Neural crest cell (in vitro differentiated cells): Measurements from ENCODE around the gene NDUFAF2. TPM values are rescaled to one million over a fixed set of nuclear protein-coding genes. Genes with fewer than 3 reads are reported as not detected.
"Not testable (repeated sequence)": the region's sequence is repeated elsewhere in the genome, so short reads cannot be mapped to it uniquely, and the experiment has no call there.

ENCODE experiments used
- DNase-seq: peaks from one replicate; pipeline ENCODE4 v3.0.0; 2021; ENCODE audit warnings: low read depth, mixed read lengths, low spot score
- H3K27ac Mint-ChIP-seq: one replicate; pipeline ENCODE4 v1.8.0; 2021; ENCODE audit warnings: mild to moderate bottlenecking, mixed read lengths; ENCODE audit not compliant: unreplicated experiment
- H3K27me3 Mint-ChIP-seq: 2 replicates; pipeline ENCODE4 v1.8.0; 2021; ENCODE audit warnings: low read depth, mild to moderate bottlenecking, mixed read lengths
- H3K36me3 Mint-ChIP-seq: 2 replicates; pipeline ENCODE4 v1.8.0; 2021; ENCODE audit warnings: low read depth, mild to moderate bottlenecking, mixed read lengths
- H3K4me1 Mint-ChIP-seq: 2 replicates; pipeline ENCODE4 v1.8.0; 2021; ENCODE audit warnings: mixed read lengths
- H3K4me3 Mint-ChIP-seq: one replicate; pipeline ENCODE4 v1.8.0; 2021; ENCODE audit warnings: mild to moderate bottlenecking, mixed read lengths
- H3K9me3 Mint-ChIP-seq: 2 replicates; pipeline ENCODE4 v1.8.0; 2021; ENCODE audit warnings: mixed read lengths
- CTCF ChIP-seq: fragments of 200-600 bp; sonication (generic); conservative IDR thresholded peaks from 2 replicates; pipeline ENCODE4 v1.5.0; 2021; ENCODE audit warnings: antibody characterized with exemption, mild to moderate bottlenecking
- total RNA-seq: library from RNA; stranded (reverse); gene quantifications from 2 replicates; pipeline ENCODE4 v1.2.1, GENCODE V29; 2021

The NDUFAF2 gene
- total RNA-seq, 1 donor from 2014 or later, result 37.7 TPM

GRCh38 chr5:61082516-61083280, 137.7 kb downstream of the NDUFAF2 start:
- H3K36me3 Mint-ChIP-seq, result peaks cover 7% of the 10 kb centered on the region
- H3K4me1 Mint-ChIP-seq, result no peaks in the 10 kb centered on the region
- peaks cover 2% of the 10 kb centered on the region for H3K9me3 Mint-ChIP-seq
- no peak for TF ChIP-seq CTCF
- H3K27ac Mint-ChIP-seq, result no peak overlapping the region
- H3K4me3 Mint-ChIP-seq, result no peak overlapping the region
- H3K27me3 Mint-ChIP-seq, result no peaks in the 10 kb centered on the region
- DNase-seq, result no peak

GRCh38 chr5:61084658-61085057, 139.7 kb downstream of the NDUFAF2 start:
- H3K27ac Mint-ChIP-seq, result no peak overlapping the region
- no peak for TF ChIP-seq CTCF
- H3K27me3 Mint-ChIP-seq, result no peaks in the 10 kb centered on the region
- no peak overlapping the region for H3K4me3 Mint-ChIP-seq
- H3K9me3 Mint-ChIP-seq, result peaks cover 2% of the 10 kb centered on the region
- DNase-seq, result no peak
- peaks cover 7% of the 10 kb centered on the region for H3K36me3 Mint-ChIP-seq
- H3K4me1 Mint-ChIP-seq, result no peaks in the 10 kb centered on the region

- Mint-ChIP-seq H3K27me3 (no peaks in the 10 kb centered on the region), H3K4me1 (no peaks in the 10 kb centered on the region), H3K4me3 (no peak overlapping the region), H3K9me3 (peaks cover 2% of the 10 kb centered on the region), H3K36me3 (peaks cover 10% of the 10 kb centered on the region), H3K27ac (no peak overlapping the region)
- TF ChIP-seq CTCF, result no peak
- no peak for DNase-seq
These were observed 140.9 kb downstream of the NDUFAF2 start for GRCh38 chr5:61085885-61086284.

GRCh38 chr5:61087921-61088320, 142.9 kb downstream of the NDUFAF2 start:
- DNase-seq, result no peak
- TF ChIP-seq CTCF, result no peak
- Mint-ChIP-seq H3K4me1 (no peaks in the 10 kb centered on the region), H3K36me3 (peaks cover 15% of the 10 kb centered on the region), H3K27me3 (no peaks in the 10 kb centered on the region), H3K4me3 (no peak overlapping the region), H3K27ac (no peak overlapping the region), H3K9me3 (peaks cover 7% of the 10 kb centered on the region)

- H3K4me3 Mint-ChIP-seq, result no peak overlapping the region
- H3K27ac Mint-ChIP-seq, result no peak overlapping the region
- no peaks in the 10 kb centered on the region for H3K27me3 Mint-ChIP-seq
- no peaks in the 10 kb centered on the region for H3K4me1 Mint-ChIP-seq
- peaks cover 10% of the 10 kb centered on the region for H3K36me3 Mint-ChIP-seq
- DNase-seq, result no peak
- peaks cover 6% of the 10 kb centered on the region for H3K9me3 Mint-ChIP-seq
- TF ChIP-seq CTCF, result no peak
These were observed 144.3 kb downstream of the NDUFAF2 start for GRCh38 chr5:61089351-61089750.

GRCh38 chr5:61093046-61093771, 148.2 kb downstream of the NDUFAF2 start:
- not testable (repeated sequence) for DNase-seq, H3K9me3 Mint-ChIP-seq, H3K4me3 Mint-ChIP-seq, H3K36me3 Mint-ChIP-seq, H3K4me1 Mint-ChIP-seq, H3K27ac Mint-ChIP-seq, H3K27me3 Mint-ChIP-seq
